ENCODE data around the gene LIN9.
"Not testable (repeated sequence)": the region's sequence is repeated elsewhere in the genome, so short reads cannot be mapped to it uniquely, and the experiment has no call there.

The LIN9 gene

GRCh38 chr1:226314055-226314454 is 5.1 kb upstream of the LIN9 start:
- DNase-seq, result no peak

GRCh38 chr1:226312065-226312464 is 3.1 kb upstream of the LIN9 start:
- DNase-seq, result no peak

- no peak for DNase-seq
These were observed 2.4 kb upstream of the LIN9 start for GRCh38 chr1:226311376-226311775.

GRCh38 chr1:226310637-226311195 is 1.8 kb upstream of the LIN9 start:
- no peak for DNase-seq

- DNase-seq, result no peak
These were observed 1.2 kb upstream of the LIN9 start for GRCh38 chr1:226310245-226310540.

- no peak for DNase-seq
These were observed 657 bp upstream of the LIN9 start for GRCh38 chr1:226309398-226310244.

- DNase-seq, result no peak
These were observed 720 bp downstream of the LIN9 start for GRCh38 chr1:226308166-226308722.

GRCh38 chr1:226306425-226306824 is 2.5 kb downstream of the LIN9 start:
- DNase-seq, result no peak

- DNase-seq, result no peak
These were observed 3.8 kb downstream of the LIN9 start for GRCh38 chr1:226305184-226305583.

- DNase-seq, result no peak
These were observed 4.5 kb downstream of the LIN9 start for GRCh38 chr1:226304291-226304955.

- DNase-seq, result no peak
These were observed 6.2 kb downstream of the LIN9 start for GRCh38 chr1:226302731-226303130.

- no peak for DNase-seq
These were observed 12.1 kb downstream of the LIN9 start for GRCh38 chr1:226296911-226297310.

GRCh38 chr1:226293553-226293920 is 15.4 kb downstream of the LIN9 start:
- DNase-seq, result no peak

GRCh38 chr1:226292874-226293552 is 16.0 kb downstream of the LIN9 start:
- no peak for DNase-seq

- no peak for DNase-seq
These were observed 21.4 kb downstream of the LIN9 start for GRCh38 chr1:226287587-226287986.

GRCh38 chr1:226281058-226281457 is 27.9 kb downstream of the LIN9 start:
- DNase-seq, result no peak

- no peak for DNase-seq
These were observed 29.5 kb downstream of the LIN9 start for GRCh38 chr1:226279498-226279897.

GRCh38 chr1:226277897-226278296 is 31.1 kb downstream of the LIN9 start:
- no peak for DNase-seq

- DNase-seq, result no peak
These were observed 32.0 kb downstream of the LIN9 start for GRCh38 chr1:226276987-226277386.

GRCh38 chr1:226276077-226276682 is 32.8 kb downstream of the LIN9 start:
- no peak for DNase-seq

- DNase-seq, result no peak
These were observed 34.8 kb downstream of the LIN9 start for GRCh38 chr1:226274138-226274537.

- DNase-seq, result not testable (repeated sequence)
These were observed 36.6 kb downstream of the LIN9 start for GRCh38 chr1:226272233-226272902.

Measured in activated effector memory CD4-positive, alpha-beta T cell treated with Interleukin-2 at 50 U/mL for 16 hours (primary cell).